ENCODE measurements around the gene LILRA1.
"Not testable (repeated sequence)": the region's sequence is repeated elsewhere in the genome, so short reads cannot be mapped to it uniquely, and the experiment has no call there.

Gene LILRA1

GRCh38 chr19:54572696-54573311 lies 20.6 kb upstream of the LILRA1 start:
- no peak overlapping the region for H3K4me3 ChIP-seq (replicated peaks; ENCODE audit: low read depth, low read length)
- no peak for DNase-seq (ENCODE audit: extremely low read depth, low read depth)
- no peak for TF ChIP-seq CTCF (IDR thresholded peaks at IDR 0.05; ENCODE audit: low read depth, low read length, missing control alignments)

GRCh38 chr19:54573330-54573872 lies 20.0 kb upstream of the LILRA1 start, which contains the start of gene LILRA2:
Gene LILRA2 (plus strand): TSS chr19:54573790. CDS start chr19:54573879, 89 bp downstream.
- no peak within 1 kb of the TSS for H3K4me3 ChIP-seq (replicated peaks; ENCODE audit: low read depth, low read length)
- no peak for DNase-seq (ENCODE audit: extremely low read depth, low read depth)
- no peak for TF ChIP-seq CTCF (IDR thresholded peaks at IDR 0.05; ENCODE audit: low read depth, low read length, missing control alignments)

GRCh38 chr19:54574051-54574450 lies 19.4 kb upstream of the LILRA1 start:
- DNase-seq (ENCODE audit: extremely low read depth, low read depth), result no peak
- no peak overlapping the region for H3K4me3 ChIP-seq (replicated peaks; ENCODE audit: low read depth, low read length)
- no peak for TF ChIP-seq CTCF (IDR thresholded peaks at IDR 0.05; ENCODE audit: low read depth, low read length, missing control alignments)

GRCh38 chr19:54574527-54575056 lies 18.8 kb upstream of the LILRA1 start:
- no peak overlapping the region for H3K4me3 ChIP-seq (replicated peaks; ENCODE audit: low read depth, low read length)
- no peak for DNase-seq (ENCODE audit: extremely low read depth, low read depth)
- TF ChIP-seq CTCF (IDR thresholded peaks at IDR 0.05; ENCODE audit: low read depth, low read length, missing control alignments), result no peak

GRCh38 chr19:54575205-54575604 lies 18.2 kb upstream of the LILRA1 start:
- not testable (repeated sequence) for DNase-seq (ENCODE audit: extremely low read depth, low read depth); H3K4me3 ChIP-seq (replicated peaks; ENCODE audit: low read depth, low read length)

GRCh38 chr19:54576411-54576976 lies 16.9 kb upstream of the LILRA1 start:
- H3K4me3 ChIP-seq (replicated peaks; ENCODE audit: low read depth, low read length), result no peak overlapping the region
- DNase-seq (ENCODE audit: extremely low read depth, low read depth), result no peak
- TF ChIP-seq CTCF (IDR thresholded peaks at IDR 0.05; ENCODE audit: low read depth, low read length, missing control alignments), result no peak

GRCh38 chr19:54577334-54577733 lies 16.1 kb upstream of the LILRA1 start:
- DNase-seq (ENCODE audit: extremely low read depth, low read depth), result no peak
- no peak for TF ChIP-seq CTCF (IDR thresholded peaks at IDR 0.05; ENCODE audit: low read depth, low read length, missing control alignments)
- H3K4me3 ChIP-seq (replicated peaks; ENCODE audit: low read depth, low read length), result no peak overlapping the region

- H3K4me3 ChIP-seq (replicated peaks; ENCODE audit: low read depth, low read length); DNase-seq (ENCODE audit: extremely low read depth, low read depth): not testable (repeated sequence)
These were observed 15.2 kb upstream of the LILRA1 start for GRCh38 chr19:54578268-54578667.

Measured in HFF-Myc (cell line).